Measurements from ENCODE around the gene MAOB.

- TF ChIP-seq ZFP3 (CRISPR knock-in tag; IDR thresholded peaks at IDR 0.05) = no peak
- TF ChIP-seq RARB (CRISPR knock-in tag; IDR thresholded peaks at IDR 0.05) = no peak
- no peak for TF ChIP-seq GLIS3 (CRISPR knock-in tag; IDR thresholded peaks at IDR 0.05)
- no peak for TF ChIP-seq TCF4 (CRISPR knock-in tag; IDR thresholded peaks at IDR 0.05; ENCODE audit: borderline replicate concordance)
- no peak for TF ChIP-seq SNAI2 (CRISPR knock-in tag; IDR thresholded peaks at IDR 0.05)
- TF ChIP-seq ESRRG (CRISPR knock-in tag; IDR thresholded peaks at IDR 0.05) = no peak
- no peak for TF ChIP-seq PPARA (CRISPR knock-in tag; IDR thresholded peaks at IDR 0.05; ENCODE audit: borderline replicate concordance)
- no peak for TF ChIP-seq ZFP30 (CRISPR knock-in tag; IDR thresholded peaks at IDR 0.05)
- no peak for TF ChIP-seq ARNTL (CRISPR knock-in tag; IDR thresholded peaks at IDR 0.05; ENCODE audit: borderline replicate concordance, low read depth)
- no peak for TF ChIP-seq ZNF565 (CRISPR knock-in tag; conservative IDR thresholded peaks at IDR 0.05; ENCODE audit: low read depth)
These were observed 46.7 kb downstream of the MAOB start for GRCh38 chrX:43835559-43835958.
